ENCODE measurements around the gene RNLS.
"Not testable (repeated sequence)": the region's sequence is repeated elsewhere in the genome, so short reads cannot be mapped to it uniquely, and the experiment has no call there.

RNLS gene

GRCh38 chr10:88332503-88333247 is 250.4 kb downstream of the RNLS start:
- no peak for DNase-seq

GRCh38 chr10:88330174-88330573 is 252.9 kb downstream of the RNLS start:
- no peak for DNase-seq

- DNase-seq, result no peak
These were observed 260.6 kb downstream of the RNLS start for GRCh38 chr10:88322324-88323063.

GRCh38 chr10:88319960-88320517 is 263.1 kb downstream of the RNLS start:
- no peak for DNase-seq

- DNase-seq, result peak; percentile 36
These were observed 264.3 kb downstream of the RNLS start for GRCh38 chr10:88318803-88319202.

GRCh38 chr10:88317099-88317498 is 266.0 kb downstream of the RNLS start:
- DNase-seq, result no peak

- no peak for DNase-seq
These were observed 266.7 kb downstream of the RNLS start for GRCh38 chr10:88316292-88316861.

GRCh38 chr10:88315755-88316154 is 267.4 kb downstream of the RNLS start:
- no peak for DNase-seq

GRCh38 chr10:88314362-88314761 is 268.8 kb downstream of the RNLS start:
- DNase-seq, result no peak

- peak; percentile 40 for DNase-seq
These were observed 269.2 kb downstream of the RNLS start for GRCh38 chr10:88313878-88314277.

- DNase-seq, result no peak
These were observed 270.3 kb downstream of the RNLS start for GRCh38 chr10:88312855-88313254.

- no peak for DNase-seq
These were observed 271.9 kb downstream of the RNLS start for GRCh38 chr10:88311264-88311663.

- DNase-seq, result no peak
These were observed 273.8 kb downstream of the RNLS start for GRCh38 chr10:88309365-88309764.

- not testable (repeated sequence) for DNase-seq
These were observed 274.8 kb downstream of the RNLS start for GRCh38 chr10:88308361-88308760.

GRCh38 chr10:88299787-88300186 is 283.3 kb downstream of the RNLS start:
- no peak for DNase-seq

- DNase-seq, result no peak
These were observed 286.0 kb downstream of the RNLS start for GRCh38 chr10:88297103-88297502.

GRCh38 chr10:88293651-88294230 is 289.4 kb downstream of the RNLS start:
- DNase-seq, result no peak

- no peak for DNase-seq
These were observed 290.0 kb downstream of the RNLS start for GRCh38 chr10:88293073-88293472.

- DNase-seq, result no peak
These were observed 291.0 kb downstream of the RNLS start for GRCh38 chr10:88292185-88292514.

GRCh38 chr10:88291289-88292184 is 291.6 kb downstream of the RNLS start:
- DNase-seq, result no peak

- DNase-seq, result no peak
These were observed 293.8 kb downstream of the RNLS start for GRCh38 chr10:88289342-88289741.

- DNase-seq, result peak; percentile 27
These were observed 294.6 kb downstream of the RNLS start for GRCh38 chr10:88288320-88289059.

All from activated CD4-positive, alpha-beta T cell treated with anti-CD3 and anti-CD28 coated beads, Interleukin-2, Interleukin-6, amounts not matched to agents 100 ng/mL and 50 ng/mL, durations not matched to agents 16 hours and 8 hours (primary cell).